ENCODE measurements around the gene BTBD2. TPM values are rescaled to one million over a fixed set of nuclear protein-coding genes. Genes with fewer than 3 reads are reported as not detected.

BTBD2 gene
- total RNA-seq, 1 donor, result 46.6 TPM

- TF ChIP-seq CTCF (IDR thresholded peaks at IDR 0.05; ENCODE audit: insufficient read depth, low read depth, low read length), result no peak
- H3K4me3 ChIP-seq (ENCODE audit: low read depth, low read length), result no peak overlapping the region
- no peak for DNase-seq (ENCODE audit: low read depth)
Observed at GRCh38 chr19:2021453-2022140, 6.1 kb upstream of the BTBD2 start.

GRCh38 chr19:2018752-2019151 is 3.2 kb upstream of the BTBD2 start:
- no peak for DNase-seq (ENCODE audit: low read depth)
- no peak overlapping the region for H3K4me3 ChIP-seq (ENCODE audit: low read depth, low read length)
- no peak for TF ChIP-seq CTCF (IDR thresholded peaks at IDR 0.05; ENCODE audit: insufficient read depth, low read depth, low read length)

- peak overlapping the region; percentile 40 for H3K4me3 ChIP-seq (ENCODE audit: low read depth, low read length)
- TF ChIP-seq CTCF (IDR thresholded peaks at IDR 0.05; ENCODE audit: insufficient read depth, low read depth, low read length), result no peak
Observed at GRCh38 chr19:2016041-2016807, 710 bp upstream of the BTBD2 start.

GRCh38 chr19:2014731-2015607 is 545 bp downstream of the BTBD2 start:
- no peak for DNase-seq (ENCODE audit: low read depth)
- no peak for TF ChIP-seq CTCF (IDR thresholded peaks at IDR 0.05; ENCODE audit: insufficient read depth, low read depth, low read length)
- peak overlapping the region; percentile 63 for H3K4me3 ChIP-seq (ENCODE audit: low read depth, low read length)

More at GRCh38 chr19:2016041-2016807, 710 bp upstream of the BTBD2 start:
- DNase-seq (ENCODE audit: low read depth), result peak; percentile 89

- peak overlapping the region; percentile 12 for H3K4me3 ChIP-seq (ENCODE audit: low read depth, low read length)
- DNase-seq (ENCODE audit: low read depth), result no peak
- no peak for TF ChIP-seq CTCF (IDR thresholded peaks at IDR 0.05; ENCODE audit: insufficient read depth, low read depth, low read length)
Observed at GRCh38 chr19:2014131-2014571, 1.4 kb downstream of the BTBD2 start.

GRCh38 chr19:2013683-2013961 is 1.9 kb downstream of the BTBD2 start:
- TF ChIP-seq CTCF (IDR thresholded peaks at IDR 0.05; ENCODE audit: insufficient read depth, low read depth, low read length), result no peak
- no peak overlapping the region for H3K4me3 ChIP-seq (ENCODE audit: low read depth, low read length)
- no peak for DNase-seq (ENCODE audit: low read depth)
